Right renal cortex interstitium (tissue), 3 donors: ENCODE data around the gene ACSF2. TPM values are rescaled to one million over a fixed set of nuclear protein-coding genes. Genes with fewer than 3 reads are reported as not detected.

Experiments
- DNase-seq, 3 donors: peaks; one replicate each; pipeline ENCODE4 v3.0.0-alpha.2; 2013; ENCODE audit warnings: low read depth in 3 of 3, low spot score in 2 of 3
- polyA plus RNA-seq, 3 donors: library from polyadenylated mRNA; unstranded; fragments of 120-200 nt; gene quantifications; one replicate each; pipeline ENCODE4 v1.2.1, GENCODE V29; 2013; ENCODE audit not compliant: insufficient read length in 3 of 3

ACSF2 gene
- polyA plus RNA-seq, 3 donors = 81.2 to 115 (median 98.7) TPM

DNA sequence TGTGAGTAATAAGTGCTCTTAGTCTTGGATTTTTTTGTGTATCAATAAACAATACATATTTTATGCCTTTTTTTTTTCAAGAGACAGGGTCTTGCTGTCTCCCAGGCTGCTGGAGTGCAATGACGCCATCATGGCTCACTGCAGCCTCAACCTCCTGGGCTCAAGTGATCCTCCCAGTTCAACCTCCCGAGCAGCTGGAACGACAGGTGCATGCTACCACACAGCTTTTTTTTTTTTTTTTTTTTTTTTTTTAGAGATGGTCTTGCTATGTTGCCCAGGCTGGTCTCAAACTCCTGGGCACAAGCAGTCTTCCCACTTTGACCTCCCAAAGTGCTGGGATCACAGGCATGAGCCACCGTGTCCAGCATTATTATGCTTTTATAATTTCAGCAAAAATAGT, 13.0 kb downstream of the ACSF2 start:
- no peak for DNase-seq

DNA sequence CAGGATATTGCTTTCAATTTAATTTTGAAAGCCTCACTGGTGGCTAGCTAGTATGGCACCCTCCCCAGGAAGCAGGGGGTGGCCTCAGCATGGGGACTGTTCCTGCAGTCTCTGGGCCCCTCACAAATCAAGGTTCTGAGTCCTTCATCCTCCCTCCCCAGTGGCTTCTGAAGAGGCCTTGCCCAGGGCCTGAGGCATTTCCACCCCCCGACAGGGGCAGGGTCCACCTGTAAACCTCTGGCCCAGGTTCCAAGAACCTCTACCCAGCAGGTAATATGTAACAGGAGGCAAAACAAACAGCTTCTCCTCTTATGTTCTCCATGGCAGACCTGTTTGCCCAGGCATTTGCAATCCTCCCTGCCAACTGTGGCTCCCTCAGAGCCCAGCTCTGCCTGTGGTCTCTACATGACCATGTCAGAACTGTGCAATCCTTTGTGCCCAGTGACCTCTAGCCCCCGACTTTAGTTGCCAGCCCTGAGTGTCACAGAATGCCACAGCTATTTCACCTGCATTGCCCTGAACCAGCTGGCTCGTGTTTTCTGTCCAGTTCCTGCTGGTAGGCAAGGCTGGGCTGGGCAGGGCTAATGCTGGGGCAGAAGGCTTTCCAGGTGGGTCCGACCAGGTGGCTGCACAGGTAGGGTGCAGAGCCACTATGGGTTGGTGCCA, 14.3 kb downstream of the ACSF2 start:
- DNase-seq = no peak

DNA sequence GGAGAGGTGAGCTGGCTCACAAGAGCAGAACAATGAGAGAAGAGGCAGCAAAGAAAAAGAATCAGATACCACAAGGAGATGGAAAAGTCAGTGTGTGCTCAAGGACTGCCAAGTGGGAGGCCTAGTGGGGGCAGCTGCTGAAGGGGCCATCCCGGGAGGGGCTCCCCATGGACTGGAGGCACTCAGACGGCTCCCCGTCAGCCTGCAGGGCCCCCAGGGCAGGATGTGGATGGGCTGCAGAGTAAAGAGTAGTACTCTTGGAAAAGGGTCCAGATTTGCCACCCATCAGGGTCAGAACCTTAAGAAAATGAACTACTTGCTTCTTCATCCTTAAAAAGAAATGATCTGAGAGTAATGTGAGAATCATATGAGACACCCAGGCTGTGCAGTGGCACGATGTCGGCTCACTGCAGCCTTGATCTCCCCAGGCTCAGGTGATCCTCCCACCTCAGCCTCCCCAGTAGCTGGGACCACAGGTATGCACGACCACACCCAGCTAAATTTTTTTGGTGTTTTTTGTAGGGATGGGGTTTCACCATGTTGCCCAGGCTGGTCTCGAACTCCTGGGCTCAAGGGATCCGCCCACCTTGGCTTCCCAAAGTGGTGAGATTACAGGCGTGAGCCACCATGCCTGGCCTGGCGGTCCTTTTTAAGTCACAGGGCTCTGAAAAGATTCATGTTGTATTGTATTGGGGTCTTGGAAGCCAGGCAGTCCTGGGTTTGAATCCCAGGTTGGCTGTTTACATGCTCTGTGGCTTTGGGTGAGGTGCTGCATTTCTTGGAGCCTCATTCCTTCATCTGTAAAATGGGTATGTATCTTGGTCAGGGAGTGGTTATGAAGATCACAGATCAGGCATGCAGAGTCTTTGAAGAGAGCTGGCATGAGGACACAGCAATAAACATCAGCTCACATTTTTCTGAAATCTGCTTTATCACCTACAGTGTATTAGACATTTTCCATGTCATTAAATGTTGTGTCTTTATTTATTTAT, 15.1 kb downstream of the ACSF2 start:
- no peak for DNase-seq

DNA sequence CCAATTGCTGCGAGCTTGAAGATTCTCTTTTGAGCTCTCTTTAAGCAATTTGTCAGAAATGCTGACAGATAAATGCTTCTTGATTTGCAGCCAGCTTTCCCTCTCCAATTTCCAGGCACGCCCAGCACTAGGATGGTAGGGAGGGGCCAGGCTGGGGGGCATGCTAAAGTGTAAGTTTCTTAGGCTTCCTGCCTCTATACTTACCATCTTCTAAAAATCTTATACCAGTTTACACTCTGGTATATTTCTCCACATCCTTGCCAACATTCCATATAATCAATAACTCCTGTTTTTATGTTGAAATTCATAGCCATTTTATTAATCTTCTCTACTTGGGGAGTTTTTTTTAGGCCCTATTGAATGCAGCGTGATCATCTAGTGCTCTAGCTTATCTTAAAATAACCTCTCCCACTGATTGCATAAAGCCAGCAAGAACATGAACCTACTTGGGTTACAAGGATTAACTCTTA, 17.5 kb downstream of the ACSF2 start:
- no peak for DNase-seq

DNA sequence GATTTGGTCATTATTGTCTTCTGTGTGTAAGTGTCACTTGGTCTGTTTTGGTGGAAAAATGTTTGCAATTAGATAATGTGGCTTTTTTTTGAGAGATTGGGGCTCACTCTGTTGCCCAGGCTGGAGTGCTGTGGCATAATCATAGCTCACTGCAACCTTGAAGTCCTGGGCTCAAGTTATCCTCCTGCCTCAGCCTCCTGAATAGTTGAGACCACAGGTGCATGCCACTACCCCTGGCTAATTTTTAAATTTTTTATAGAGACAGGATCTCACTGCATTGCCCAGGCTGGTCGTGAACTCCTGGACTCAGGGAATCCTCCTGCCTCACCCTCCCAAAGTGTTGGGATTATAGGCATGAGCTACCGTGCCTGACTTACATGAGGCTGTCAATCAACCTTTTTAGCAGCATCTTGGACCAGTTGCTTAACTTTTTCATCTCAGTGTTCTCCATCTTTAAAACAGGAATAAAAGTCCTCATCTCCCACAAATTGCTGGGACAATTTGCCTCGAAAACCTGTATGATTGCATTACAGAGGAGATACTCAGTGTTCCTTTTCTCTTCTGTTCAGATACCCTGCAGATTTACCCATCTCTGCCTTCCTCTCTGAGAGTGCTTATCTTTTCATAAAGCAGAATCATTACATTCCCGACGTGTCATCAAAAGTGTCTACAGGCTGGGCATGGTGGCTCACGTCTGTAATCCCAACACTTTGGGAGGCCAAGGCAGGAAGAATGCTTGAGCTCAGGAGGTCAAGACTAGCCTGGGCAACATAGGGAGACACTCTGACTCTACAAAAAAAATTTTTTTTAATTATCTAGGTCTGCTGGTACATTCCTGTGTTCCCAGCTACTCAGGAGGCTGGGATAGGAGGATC, 19.1 kb downstream of the ACSF2 start:
- DNase-seq = no peak

DNA sequence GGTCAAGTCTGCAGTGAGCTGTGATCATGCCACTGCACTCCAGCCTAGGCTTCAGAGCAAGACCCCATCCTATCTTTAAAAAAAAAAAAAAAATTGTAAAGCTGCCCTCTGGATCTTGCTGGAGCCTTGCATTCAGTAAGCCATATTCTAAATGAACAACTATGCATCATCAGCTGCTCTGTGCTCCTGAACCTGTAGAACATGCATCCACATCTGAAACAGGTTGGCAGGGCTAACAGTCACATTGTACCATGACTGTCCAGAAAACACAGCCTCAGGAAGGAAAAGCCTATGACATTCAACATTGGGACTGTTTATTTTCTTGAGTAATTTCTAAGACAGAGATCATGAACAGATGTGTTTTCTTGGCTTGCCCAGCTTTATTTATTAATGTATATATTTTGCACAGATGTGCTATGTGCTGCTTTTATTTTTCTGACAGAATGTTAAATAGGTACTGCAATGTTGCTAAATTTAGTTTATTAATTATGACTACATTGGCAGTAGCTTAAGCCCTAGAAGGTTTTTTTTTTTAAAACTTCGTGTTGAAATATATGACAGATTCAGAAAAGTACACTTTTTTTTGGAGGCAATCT, 19.8 kb downstream of the ACSF2 start:
- DNase-seq = no peak

DNA sequence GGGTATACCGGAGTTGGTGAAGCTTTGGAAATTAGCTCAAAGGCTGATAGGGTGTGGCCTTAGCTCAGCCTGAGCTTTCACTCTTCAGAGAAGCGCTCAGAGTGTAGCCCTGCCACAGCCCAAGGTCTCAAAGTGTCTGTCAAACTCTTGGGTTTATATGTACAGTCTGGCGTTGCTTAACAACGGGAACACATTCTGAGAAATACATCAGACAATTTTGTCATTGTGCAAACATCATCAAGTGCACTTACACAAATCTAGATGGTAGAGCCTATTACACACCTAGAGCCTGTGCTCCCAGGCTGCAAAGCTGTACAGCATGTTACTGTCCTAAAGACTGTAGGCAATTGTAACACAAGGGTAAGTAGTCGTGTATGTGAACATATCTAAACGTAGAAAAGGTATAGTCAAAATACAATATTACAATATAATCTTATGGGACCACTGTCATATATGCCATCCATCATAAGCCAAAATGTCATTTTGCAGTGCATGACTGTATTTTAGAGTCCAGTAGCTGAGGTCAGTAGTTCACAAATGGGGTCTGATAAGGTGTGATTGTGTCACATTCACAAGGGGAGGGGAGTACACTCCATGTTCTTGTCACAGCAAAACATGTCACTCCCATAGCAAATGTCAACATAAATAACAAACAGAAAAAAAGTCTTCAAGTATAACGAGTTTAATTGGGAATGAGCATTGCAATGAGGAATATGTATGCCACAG, 22.0 kb downstream of the ACSF2 start:
- DNase-seq = no peak

DNA sequence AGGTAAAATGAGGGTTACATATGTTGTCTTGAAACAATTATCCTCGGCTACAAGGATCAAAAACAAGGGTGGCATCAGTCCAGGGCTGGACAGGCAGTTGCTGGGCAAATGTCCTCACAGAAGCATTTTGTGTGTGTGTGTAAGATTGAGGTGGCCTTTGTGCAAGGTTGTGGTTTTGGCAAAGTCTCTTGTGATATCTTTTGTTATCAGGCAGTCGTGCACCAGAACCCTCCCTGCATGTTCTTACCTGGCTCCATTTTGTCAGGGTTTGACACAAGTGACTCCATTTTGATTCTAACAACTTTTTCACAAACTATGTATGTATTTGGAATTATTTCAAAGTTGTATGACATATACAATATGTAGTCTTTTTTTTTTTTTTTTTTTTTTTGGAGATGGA, 22.6 kb downstream of the ACSF2 start:
- no peak for DNase-seq

DNA sequence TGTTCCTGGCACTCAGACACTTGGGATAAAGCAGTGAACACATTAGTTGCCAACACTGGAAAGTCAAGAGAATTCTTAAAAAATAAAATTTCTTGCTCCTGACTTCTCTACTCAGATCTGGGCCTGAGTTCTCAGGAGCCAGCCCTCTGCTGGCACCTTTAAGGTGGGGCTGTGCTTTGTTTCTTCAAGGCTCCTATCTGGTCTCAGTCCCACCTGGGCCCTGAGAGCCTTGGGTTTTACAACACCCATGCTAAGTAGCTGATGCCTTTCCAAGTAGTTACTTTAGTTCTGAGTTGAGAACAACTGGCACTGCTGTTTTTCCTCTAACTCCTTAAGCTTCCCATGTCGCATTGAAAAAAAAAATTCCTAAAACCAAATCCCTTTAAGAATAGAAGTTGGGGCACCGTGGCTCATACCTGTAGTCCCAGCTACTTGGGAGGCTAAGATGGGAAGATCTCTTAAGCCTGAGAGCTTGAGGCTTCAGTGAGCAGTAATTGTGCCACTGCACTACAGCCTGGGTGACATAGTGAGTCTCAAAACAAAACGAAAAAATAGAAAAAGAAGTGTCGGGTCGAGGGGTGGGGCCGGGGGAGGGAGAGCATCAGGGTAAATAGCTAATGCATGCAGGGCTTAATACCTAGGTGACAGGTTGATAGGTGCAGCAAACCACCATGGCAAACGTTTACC, 26.1 kb downstream of the ACSF2 start:
- no peak for DNase-seq

DNA sequence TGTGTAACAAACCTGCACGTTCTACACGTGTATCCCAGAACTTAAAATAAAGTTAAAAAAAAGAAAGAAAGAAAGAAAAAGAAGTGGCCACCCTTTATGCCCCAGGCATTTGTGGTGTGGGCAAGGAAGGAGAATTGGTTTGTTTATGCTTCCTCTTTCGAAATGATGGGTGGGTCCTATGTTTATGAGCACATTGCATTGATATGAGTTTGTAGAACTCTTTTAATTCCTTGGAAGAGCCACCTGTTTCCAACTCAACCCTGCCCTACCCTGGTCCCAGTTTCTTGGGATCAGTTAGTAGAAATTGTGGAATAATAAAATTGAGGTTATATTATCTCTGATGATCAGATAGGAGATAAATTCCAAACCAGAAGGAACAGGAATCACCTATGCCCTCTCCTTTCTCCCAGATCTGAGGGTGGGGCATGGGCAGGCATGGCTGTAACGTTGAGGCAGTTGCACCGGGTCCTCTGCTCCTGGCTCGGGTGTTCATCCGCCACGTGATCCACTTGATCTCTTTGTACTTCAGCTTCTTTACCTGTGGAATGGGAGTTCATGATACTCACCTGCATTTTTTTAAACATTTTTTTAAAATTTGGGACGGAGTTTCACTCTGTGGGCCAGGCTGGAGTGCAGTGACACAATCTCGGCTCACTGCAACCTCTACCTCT, 26.7 kb downstream of the ACSF2 start:
- DNase-seq = no peak

DNA sequence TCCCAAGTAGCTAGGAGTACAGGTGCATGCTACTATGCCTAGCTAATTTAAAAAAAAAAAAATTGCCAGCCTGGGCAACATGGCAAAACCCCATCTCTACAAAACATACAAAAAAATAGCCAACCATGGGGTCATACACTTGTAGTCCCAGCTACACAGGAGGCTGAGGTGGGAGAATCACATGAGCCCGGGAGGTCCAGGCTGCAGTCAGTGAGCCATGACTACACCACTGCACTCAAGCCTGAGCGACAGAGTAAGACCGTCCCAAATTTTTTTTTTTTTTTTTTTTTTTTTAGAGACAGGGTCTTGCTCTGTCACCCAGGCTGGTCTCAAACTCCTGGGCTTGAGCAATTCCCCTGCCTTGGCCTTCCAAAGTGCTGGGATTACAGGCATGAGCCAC, 27.9 kb downstream of the ACSF2 start:
- no peak for DNase-seq

DNA sequence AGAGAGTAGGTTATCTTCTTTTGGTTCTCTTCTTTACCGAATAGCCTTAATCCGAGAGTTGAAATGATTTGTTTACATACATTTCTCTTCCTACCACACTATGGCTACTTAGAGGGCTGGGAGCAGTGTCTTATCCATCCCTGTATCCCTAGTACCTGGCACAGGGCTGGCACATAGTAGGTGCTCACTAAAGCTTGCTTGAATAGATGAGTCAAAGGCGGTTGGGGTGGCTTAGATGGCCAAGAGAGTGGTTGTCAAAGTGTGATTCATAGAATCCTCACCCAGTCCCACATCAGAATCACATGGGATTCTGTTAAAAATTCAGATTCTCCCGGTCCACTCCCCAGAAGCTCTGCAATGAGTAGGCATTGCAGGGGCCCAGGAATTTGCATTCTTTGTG, 31.6 kb downstream of the ACSF2 start:
- no peak for DNase-seq

DNA sequence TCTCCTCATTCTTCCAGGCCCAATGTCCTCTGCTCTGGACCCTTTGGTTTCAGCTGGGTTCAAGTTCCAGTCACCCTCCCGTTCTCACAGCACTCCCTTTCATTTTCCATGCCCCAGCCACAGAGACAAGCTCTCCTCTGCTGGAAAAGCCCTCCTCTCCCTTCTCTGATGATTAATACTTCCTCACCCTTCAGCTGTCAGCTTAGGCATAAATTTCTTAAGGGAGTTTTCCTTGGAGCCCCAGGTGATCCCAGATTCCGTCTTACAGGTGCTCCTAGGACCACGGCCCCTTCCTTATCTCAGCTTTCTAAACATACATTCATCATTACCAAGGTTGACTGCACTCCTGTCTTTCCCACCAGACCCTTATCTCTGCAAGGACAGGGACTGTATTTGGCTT, 32.3 kb downstream of the ACSF2 start:
- no peak for DNase-seq

DNA sequence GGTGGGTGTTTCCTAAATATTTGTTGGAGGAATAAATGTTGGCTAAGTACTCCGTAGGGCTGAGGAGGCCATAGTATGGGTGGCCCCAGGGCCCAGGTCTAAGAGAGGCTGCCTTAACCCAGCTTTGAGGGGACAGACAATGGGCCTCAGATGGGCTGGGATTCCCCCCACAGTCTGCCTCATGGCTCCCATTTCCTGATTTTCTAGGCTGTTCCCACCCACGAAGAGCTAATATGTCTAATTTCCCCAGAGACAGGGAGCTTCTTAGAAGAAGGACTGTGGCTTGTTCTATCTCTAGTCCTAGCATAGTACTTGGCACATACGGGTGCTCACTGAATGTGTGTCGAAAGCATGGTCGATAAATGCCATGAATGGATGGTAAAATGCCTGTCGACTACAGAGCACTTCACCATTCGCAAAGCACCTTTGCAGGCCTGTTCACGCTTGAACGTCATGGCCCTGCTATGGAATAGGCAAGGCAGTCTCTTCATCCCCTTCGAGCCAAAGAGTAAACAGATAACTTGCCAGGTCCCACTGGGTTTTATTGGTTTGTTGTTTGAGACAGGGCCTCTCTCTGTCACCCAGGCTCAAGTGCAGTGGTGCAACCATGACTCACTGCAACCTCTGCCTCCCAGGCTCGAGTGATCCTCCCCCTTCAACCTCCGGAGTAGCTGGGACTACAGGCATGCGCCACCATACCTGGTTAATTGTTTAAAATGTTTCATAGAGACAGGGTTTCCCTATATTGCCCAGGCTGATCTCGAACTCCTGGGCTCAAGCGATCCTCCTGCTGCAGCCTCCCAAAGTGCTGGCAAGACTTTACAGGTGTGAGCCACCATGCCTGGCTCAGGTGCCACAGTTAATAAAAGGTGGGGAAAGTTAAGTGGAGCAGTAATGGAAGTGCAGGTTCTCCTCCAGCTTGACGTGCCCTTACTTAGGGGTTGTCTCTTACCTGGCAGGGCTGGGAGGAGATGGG, 33.0 kb downstream of the ACSF2 start:
- DNase-seq = no peak

DNA sequence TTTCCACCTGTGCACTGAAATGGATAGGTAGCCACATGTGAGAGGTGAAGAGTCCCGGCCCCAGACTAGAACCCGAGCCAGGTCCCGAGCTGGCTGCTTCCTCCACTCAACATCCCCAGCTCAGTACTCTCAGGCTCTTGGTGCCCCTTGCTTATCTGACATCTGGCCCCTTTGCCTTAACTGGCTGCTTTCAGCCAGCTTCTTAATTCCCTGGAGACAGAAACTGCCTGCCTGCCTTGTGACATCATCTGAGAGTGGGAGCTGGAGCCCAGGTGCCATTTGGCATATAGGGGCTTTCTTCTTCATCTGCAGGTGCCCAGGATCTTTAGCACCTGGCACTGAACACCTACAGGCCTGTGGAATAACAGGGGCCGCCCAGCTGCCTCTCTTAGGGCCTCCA, 33.7 kb downstream of the ACSF2 start:
- DNase-seq = no peak

DNA sequence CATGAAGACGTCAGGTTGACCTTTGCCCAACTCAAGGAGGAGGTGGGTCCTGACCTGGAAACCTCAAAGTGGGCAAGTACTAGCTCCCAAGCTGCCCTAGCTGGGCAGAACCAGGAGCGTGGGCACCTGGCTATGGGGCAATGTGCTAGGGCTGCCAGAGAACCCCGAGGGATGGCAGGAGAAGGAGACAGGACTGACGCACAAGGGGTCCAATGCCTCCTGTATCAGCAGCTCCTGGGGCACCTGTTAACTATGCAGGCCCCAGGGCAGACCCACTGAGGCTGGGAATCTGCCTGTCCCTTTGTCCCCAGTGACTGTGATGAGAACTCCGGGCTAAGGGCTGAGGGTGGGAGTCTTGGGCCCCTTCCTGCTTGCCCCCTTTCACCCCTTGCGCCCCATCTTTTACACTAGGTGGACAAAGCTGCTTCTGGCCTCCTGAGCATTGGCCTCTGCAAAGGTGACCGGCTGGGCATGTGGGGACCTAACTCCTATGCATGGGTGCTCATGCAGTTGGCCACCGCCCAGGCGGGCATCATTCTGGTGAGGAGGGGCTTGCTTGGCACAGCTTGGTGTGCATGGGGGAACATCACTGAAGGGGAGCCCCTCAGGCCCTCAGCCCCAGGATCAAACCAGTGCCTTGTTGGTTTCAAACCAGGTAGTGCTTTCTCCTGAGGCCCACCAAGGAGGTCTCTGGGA, 35.0 kb downstream of the ACSF2 start:
- no peak for DNase-seq

DNA sequence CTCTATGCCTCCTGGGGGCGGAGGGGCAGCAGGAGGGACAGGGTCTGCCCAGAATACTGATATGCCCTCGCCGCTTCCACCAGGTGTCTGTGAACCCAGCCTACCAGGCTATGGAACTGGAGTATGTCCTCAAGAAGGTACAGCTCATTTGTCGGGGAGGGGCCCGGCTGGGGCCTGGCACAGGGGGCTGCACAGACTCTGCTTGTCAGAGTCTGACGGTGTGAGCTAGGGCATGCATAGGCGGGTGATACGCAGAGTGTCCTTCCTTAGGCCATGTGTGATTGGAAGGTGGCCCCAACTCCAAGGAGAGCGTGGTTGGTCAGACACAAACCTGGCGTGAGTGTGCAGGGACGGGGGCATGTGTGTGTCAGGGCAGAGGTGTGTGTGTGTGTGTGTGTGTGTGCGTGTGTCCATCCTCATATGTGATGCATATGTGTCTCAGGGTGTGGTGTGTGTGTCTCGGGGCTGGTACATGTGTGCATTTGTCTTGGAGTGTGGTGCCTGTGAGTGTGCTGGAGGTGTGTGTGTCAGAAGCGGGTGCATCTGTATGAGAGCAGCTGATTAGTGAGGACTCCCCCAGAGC, 35.6 kb downstream of the ACSF2 start:
- DNase-seq = no peak
